ENCODE data around the gene RXRG. TPM values are rescaled to one million over a fixed set of nuclear protein-coding genes. Genes with fewer than 3 reads are reported as not detected.

RXRG gene
- total and polyA plus RNA-seq, 2 donors: 0.23 to 0.47 TPM

DNA sequence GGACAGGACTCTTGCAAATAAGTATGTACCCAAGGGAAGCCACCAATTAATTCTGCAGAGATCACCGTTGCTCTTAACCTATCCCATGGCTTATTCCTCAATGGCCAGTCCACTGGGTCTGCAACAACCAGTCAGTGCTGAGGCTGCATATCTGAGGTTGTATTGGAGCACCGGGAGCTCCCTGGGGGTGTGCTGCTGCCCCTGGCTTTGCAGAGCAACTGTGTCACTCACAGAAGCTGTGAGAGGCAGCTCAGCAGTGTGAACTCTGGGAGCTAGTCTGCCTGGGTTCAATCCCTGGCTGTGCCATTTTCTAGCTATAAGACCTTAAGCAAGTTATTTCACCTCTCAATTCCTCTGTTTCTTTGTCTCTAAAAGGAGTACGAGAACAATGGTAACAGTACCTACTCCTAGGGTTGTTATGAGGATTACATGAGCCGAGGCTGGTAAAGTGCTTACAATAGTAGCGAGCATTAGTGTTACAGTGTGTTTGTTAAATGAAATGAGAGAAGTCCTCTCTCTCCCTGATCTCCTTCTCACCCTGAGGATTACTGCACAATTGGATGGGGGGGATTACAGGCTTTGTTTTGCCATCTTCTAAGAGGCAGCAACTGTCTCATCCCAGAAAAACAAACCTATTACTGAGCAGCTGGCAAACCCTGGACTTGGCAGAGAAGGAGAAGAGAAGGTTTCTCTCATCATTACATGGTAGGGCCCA lies 3.6 kb downstream of the RXRG start:
- no peaks in the 10 kb centered on the region for H3K4me1 ChIP-seq (ENCODE audit: control insufficient read depth in 2 of 2, insufficient read depth in 2 of 2, low read length in 2 of 2)
- H3K27ac ChIP-seq (ENCODE audit: low read depth in 1 of 2, low read length in 1 of 2): no peak overlapping the region
- H3K36me3 ChIP-seq (ENCODE audit: control insufficient read depth in 2 of 2, insufficient read depth in 2 of 2, low read length in 1 of 2): no peaks in the 10 kb centered on the region
- no peak overlapping the region for H3K4me3 ChIP-seq (ENCODE audit: low read length in 2 of 2)
- 70% methylated on average over 5 of the region's 5 CpGs for WGBS
- peaks cover 27 to 53% of the 10 kb centered on the region in 2 donors for H3K27me3 ChIP-seq (ENCODE audit: control insufficient read depth in 2 of 2, insufficient read depth in 1 of 2, low read length in 1 of 2)
- no peak for DNase-seq (ENCODE audit: low read depth in 6 of 9, low spot score in 9 of 9)
- H3K9me3 ChIP-seq (ENCODE audit: control insufficient read depth in 2 of 2, insufficient read depth in 1 of 2, low read length in 1 of 2): no peaks in the 10 kb centered on the region

DNA sequence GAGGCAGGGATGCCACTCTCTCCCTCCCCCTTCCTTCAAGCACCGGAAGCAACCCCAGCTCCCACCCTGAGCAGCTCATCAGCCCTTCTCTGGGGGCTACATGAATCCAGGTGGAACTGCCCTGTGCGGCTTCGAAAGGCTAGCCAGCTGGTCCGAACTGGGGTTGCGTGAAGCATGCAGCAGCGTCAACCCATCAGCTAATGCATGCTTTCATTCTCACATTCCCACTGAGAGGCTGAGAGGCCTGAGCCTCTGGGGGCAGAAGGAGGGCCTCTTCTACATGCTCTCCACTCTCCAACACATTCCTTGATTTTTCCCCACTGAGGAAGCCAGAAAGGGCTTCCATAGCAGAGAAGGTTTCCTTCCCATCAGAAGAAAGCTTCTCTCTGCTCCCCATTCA lies 5.6 kb downstream of the RXRG start:
- H3K4me1 ChIP-seq (ENCODE audit: control insufficient read depth in 2 of 2, insufficient read depth in 2 of 2, low read length in 2 of 2): no peaks in the 10 kb centered on the region
- no peak overlapping the region for H3K4me3 ChIP-seq (ENCODE audit: low read length in 2 of 2)
- H3K27me3 ChIP-seq (ENCODE audit: control insufficient read depth in 2 of 2, insufficient read depth in 1 of 2, low read length in 1 of 2): peaks cover 16 to 33% of the 10 kb centered on the region in 2 donors
- no peak for DNase-seq (ENCODE audit: low read depth in 6 of 9, low spot score in 9 of 9)
- no peaks in the 10 kb centered on the region for H3K36me3 ChIP-seq (ENCODE audit: control insufficient read depth in 2 of 2, insufficient read depth in 2 of 2, low read length in 1 of 2)
- H3K27ac ChIP-seq (ENCODE audit: low read depth in 1 of 2, low read length in 1 of 2): no peak overlapping the region
- no peaks in the 10 kb centered on the region for H3K9me3 ChIP-seq (ENCODE audit: control insufficient read depth in 2 of 2, insufficient read depth in 1 of 2, low read length in 1 of 2)
- 54% methylated on average over 6 of the region's 6 CpGs for WGBS

- H3K4me3 ChIP-seq (ENCODE audit: low read length in 2 of 2): no peak overlapping the region
- WGBS: 71% methylated on average over 2 of the region's 2 CpGs
- H3K27ac ChIP-seq (ENCODE audit: low read depth in 1 of 2, low read length in 1 of 2): no peak overlapping the region
- H3K9me3 ChIP-seq (ENCODE audit: control insufficient read depth in 2 of 2, insufficient read depth in 1 of 2, low read length in 1 of 2): no peaks in the 10 kb centered on the region
- no peaks in the 10 kb centered on the region for H3K36me3 ChIP-seq (ENCODE audit: control insufficient read depth in 2 of 2, insufficient read depth in 2 of 2, low read length in 1 of 2)
- DNase-seq (ENCODE audit: low read depth in 6 of 9, low spot score in 9 of 9): no peak
- H3K27me3 ChIP-seq (ENCODE audit: control insufficient read depth in 2 of 2, insufficient read depth in 1 of 2, low read length in 1 of 2): peaks cover 2 to 14% of the 10 kb centered on the region in 2 donors
- no peaks in the 10 kb centered on the region for H3K4me1 ChIP-seq (ENCODE audit: control insufficient read depth in 2 of 2, insufficient read depth in 2 of 2, low read length in 2 of 2)
Measured at GRCh38 chr1:165436994-165437393, 7.9 kb downstream of the RXRG start.

GRCh38 chr1:165435801-165436200 lies 9.1 kb downstream of the RXRG start:
- 86% methylated on average over 2 of the region's 2 CpGs for WGBS
- Histone ChIP-seq H3K4me3 (ENCODE audit: low read length in 2 of 2) (no peak overlapping the region), H3K36me3 (ENCODE audit: control insufficient read depth in 2 of 2, insufficient read depth in 2 of 2, low read length in 1 of 2) (no peaks in the 10 kb centered on the region), H3K4me1 (ENCODE audit: control insufficient read depth in 2 of 2, insufficient read depth in 2 of 2, low read length in 2 of 2) (no peaks in the 10 kb centered on the region), H3K27ac (ENCODE audit: low read depth in 1 of 2, low read length in 1 of 2) (no peak overlapping the region), H3K27me3 (ENCODE audit: control insufficient read depth in 2 of 2, insufficient read depth in 1 of 2, low read length in 1 of 2) (peaks cover 2 to 5% of the 10 kb centered on the region in 2 donors), H3K9me3 (ENCODE audit: control insufficient read depth in 2 of 2, insufficient read depth in 1 of 2, low read length in 1 of 2) (no peaks in the 10 kb centered on the region)
- DNase-seq (ENCODE audit: low read depth in 6 of 9, low spot score in 9 of 9): no peak

- peaks cover 2 to 4% of the 10 kb centered on the region in 2 donors for H3K27me3 ChIP-seq (ENCODE audit: control insufficient read depth in 2 of 2, insufficient read depth in 1 of 2, low read length in 1 of 2)
- no peaks in the 10 kb centered on the region for H3K9me3 ChIP-seq (ENCODE audit: control insufficient read depth in 2 of 2, insufficient read depth in 1 of 2, low read length in 1 of 2)
- no peaks in the 10 kb centered on the region for H3K4me1 ChIP-seq (ENCODE audit: control insufficient read depth in 2 of 2, insufficient read depth in 2 of 2, low read length in 2 of 2)
- DNase-seq (ENCODE audit: low read depth in 6 of 9, low spot score in 9 of 9): no peak
- no peak overlapping the region for H3K27ac ChIP-seq (ENCODE audit: low read depth in 1 of 2, low read length in 1 of 2)
- no peaks in the 10 kb centered on the region for H3K36me3 ChIP-seq (ENCODE audit: control insufficient read depth in 2 of 2, insufficient read depth in 2 of 2, low read length in 1 of 2)
- WGBS: 68% methylated on average over 2 of the region's 2 CpGs
- no peak overlapping the region for H3K4me3 ChIP-seq (ENCODE audit: low read length in 2 of 2)
Measured at GRCh38 chr1:165434281-165434680, 10.6 kb downstream of the RXRG start.

- no peaks in the 10 kb centered on the region for H3K4me1 ChIP-seq (ENCODE audit: control insufficient read depth in 2 of 2, insufficient read depth in 2 of 2, low read length in 2 of 2)
- no peak overlapping the region for H3K4me3 ChIP-seq (ENCODE audit: low read length in 2 of 2)
- peaks cover 0 to 2% of the 10 kb centered on the region in 2 donors for H3K27me3 ChIP-seq (ENCODE audit: control insufficient read depth in 2 of 2, insufficient read depth in 1 of 2, low read length in 1 of 2)
- no peak for DNase-seq (ENCODE audit: low read depth in 6 of 9, low spot score in 9 of 9)
- H3K9me3 ChIP-seq (ENCODE audit: control insufficient read depth in 2 of 2, insufficient read depth in 1 of 2, low read length in 1 of 2): no peaks in the 10 kb centered on the region
- H3K36me3 ChIP-seq (ENCODE audit: control insufficient read depth in 2 of 2, insufficient read depth in 2 of 2, low read length in 1 of 2): no peaks in the 10 kb centered on the region
- whole genome bisulfite sequencing: 89% methylated on average over 4 of the region's 4 CpGs
- no peak overlapping the region for H3K27ac ChIP-seq (ENCODE audit: low read depth in 1 of 2, low read length in 1 of 2)
Measured at GRCh38 chr1:165431079-165431478, 13.8 kb downstream of the RXRG start.

GRCh38 chr1:165426745-165427144 lies 18.2 kb downstream of the RXRG start:
- DNase-seq (ENCODE audit: low read depth in 6 of 9, low spot score in 9 of 9): no peak
- no peak overlapping the region for H3K4me3 ChIP-seq (ENCODE audit: low read length in 2 of 2)
- 94% methylated on average over 2 of the region's 2 CpGs for WGBS
- no peak overlapping the region for H3K27ac ChIP-seq (ENCODE audit: low read depth in 1 of 2, low read length in 1 of 2)
- no peaks in the 10 kb centered on the region for H3K9me3 ChIP-seq (ENCODE audit: control insufficient read depth in 2 of 2, insufficient read depth in 1 of 2, low read length in 1 of 2)
- no peaks in the 10 kb centered on the region for H3K36me3 ChIP-seq (ENCODE audit: control insufficient read depth in 2 of 2, insufficient read depth in 2 of 2, low read length in 1 of 2)
- no peaks in the 10 kb centered on the region for H3K4me1 ChIP-seq (ENCODE audit: control insufficient read depth in 2 of 2, insufficient read depth in 2 of 2, low read length in 2 of 2)
- H3K27me3 ChIP-seq (ENCODE audit: control insufficient read depth in 2 of 2, insufficient read depth in 1 of 2, low read length in 1 of 2): peaks cover 0 to 8% of the 10 kb centered on the region in 2 donors

DNA sequence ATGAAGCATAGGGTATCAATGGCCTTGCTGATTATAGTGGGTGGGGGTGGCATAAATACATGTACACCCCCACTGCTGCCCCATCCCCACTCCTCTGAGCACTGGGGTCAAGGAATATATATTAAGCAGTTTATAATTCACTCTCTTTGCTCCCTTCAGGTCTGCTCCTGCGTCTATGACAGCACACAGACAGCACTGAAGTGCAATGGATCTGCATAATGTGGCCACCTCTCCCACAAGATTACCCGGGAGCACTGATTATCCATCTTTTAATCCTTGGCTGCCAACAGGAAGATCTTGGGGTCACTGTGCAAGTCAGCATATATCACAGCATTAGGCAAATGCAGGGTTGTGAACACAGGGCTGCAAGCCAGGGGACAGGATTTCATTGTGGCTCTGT lies 19.3 kb downstream of the RXRG start:
- Histone ChIP-seq H3K27me3 (ENCODE audit: control insufficient read depth in 2 of 2, insufficient read depth in 1 of 2, low read length in 1 of 2) (peaks cover 0 to 8% of the 10 kb centered on the region in 2 donors), H3K36me3 (ENCODE audit: control insufficient read depth in 2 of 2, insufficient read depth in 2 of 2, low read length in 1 of 2) (no peaks in the 10 kb centered on the region), H3K4me1 (ENCODE audit: control insufficient read depth in 2 of 2, insufficient read depth in 2 of 2, low read length in 2 of 2) (no peaks in the 10 kb centered on the region), H3K27ac (ENCODE audit: low read depth in 1 of 2, low read length in 1 of 2) (no peak overlapping the region), H3K4me3 (ENCODE audit: low read length in 2 of 2) (no peak overlapping the region), H3K9me3 (ENCODE audit: control insufficient read depth in 2 of 2, insufficient read depth in 1 of 2, low read length in 1 of 2) (no peaks in the 10 kb centered on the region)
- 94% methylated on average over 2 of the region's 2 CpGs for WGBS
- no peak for DNase-seq (ENCODE audit: low read depth in 6 of 9, low spot score in 9 of 9)

- Histone ChIP-seq H3K27ac (ENCODE audit: low read depth in 1 of 2, low read length in 1 of 2) (no peak overlapping the region), H3K4me3 (ENCODE audit: low read length in 2 of 2) (no peak overlapping the region), H3K36me3 (ENCODE audit: control insufficient read depth in 2 of 2, insufficient read depth in 2 of 2, low read length in 1 of 2) (no peaks in the 10 kb centered on the region), H3K27me3 (ENCODE audit: control insufficient read depth in 2 of 2, insufficient read depth in 1 of 2, low read length in 1 of 2) (peaks cover 0 to 8% of the 10 kb centered on the region in 2 donors), H3K4me1 (ENCODE audit: control insufficient read depth in 2 of 2, insufficient read depth in 2 of 2, low read length in 2 of 2) (no peaks in the 10 kb centered on the region), H3K9me3 (ENCODE audit: control insufficient read depth in 2 of 2, insufficient read depth in 1 of 2, low read length in 1 of 2) (no peaks in the 10 kb centered on the region)
- WGBS: 69% methylated on average over 10 of the region's 10 CpGs
- no peak for DNase-seq (ENCODE audit: low read depth in 6 of 9, low spot score in 9 of 9)
Measured at GRCh38 chr1:165424454-165425216, 20.3 kb downstream of the RXRG start.

Data from thymus (tissue), 11 donors.